Measurements from ENCODE around the gene SCAMP4.

SCAMP4 gene

GRCh38 chr19:1914826-1915341, 9.7 kb downstream of the SCAMP4 start:
- DNase-seq: no peak

GRCh38 chr19:1917146-1917545, 11.9 kb downstream of the SCAMP4 start:
- no peak for DNase-seq

GRCh38 chr19:1917926-1918325, 12.7 kb downstream of the SCAMP4 start:
- DNase-seq: no peak

DNA sequence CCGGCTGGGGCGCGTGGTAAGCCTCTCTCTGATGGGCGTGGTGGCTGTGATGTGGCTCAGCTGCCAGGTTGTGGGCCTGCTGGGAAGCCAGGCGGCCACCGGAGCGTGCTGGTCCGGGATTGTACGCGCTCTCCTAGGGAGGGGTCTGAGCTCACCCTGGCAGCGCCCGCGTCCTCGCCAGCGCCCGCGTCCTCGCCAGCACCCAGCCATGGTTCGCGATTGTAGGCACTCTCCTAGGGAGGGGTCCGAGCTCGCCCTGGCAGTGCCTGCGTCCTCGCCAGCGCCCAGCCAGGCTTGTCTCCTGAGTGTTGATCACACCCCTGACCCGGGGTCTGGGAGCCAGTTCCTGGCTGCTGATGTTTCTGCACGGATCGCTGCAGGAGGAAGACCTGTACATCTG, 13.8 kb downstream of the SCAMP4 start:
- DNase-seq: no peak

- DNase-seq: no peak
Measured at GRCh38 chr19:1920644-1921043, 15.4 kb downstream of the SCAMP4 start.

GRCh38 chr19:1921326-1921725, 16.1 kb downstream of the SCAMP4 start:
- DNase-seq: no peak

DNA sequence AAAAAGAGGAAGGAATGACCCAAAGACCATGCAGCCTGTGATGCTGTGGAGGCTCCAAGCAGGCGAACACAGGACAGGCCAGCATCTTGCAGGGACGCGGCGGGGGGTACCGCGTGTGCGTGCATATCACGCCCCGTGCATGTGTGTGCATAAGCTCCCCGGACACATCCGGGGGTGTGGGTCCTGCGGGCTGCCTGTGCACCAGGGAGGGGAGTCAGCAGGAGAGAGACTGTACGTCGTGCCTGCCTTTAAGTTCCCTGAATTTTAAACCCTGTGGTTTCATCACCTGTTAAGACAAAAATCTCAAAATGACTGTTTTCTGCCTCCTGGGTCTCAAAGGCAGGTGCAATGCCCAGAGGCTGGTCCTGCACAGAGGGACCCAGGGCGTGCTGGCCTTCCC, 16.6 kb downstream of the SCAMP4 start:
- DNase-seq: no peak

DNA sequence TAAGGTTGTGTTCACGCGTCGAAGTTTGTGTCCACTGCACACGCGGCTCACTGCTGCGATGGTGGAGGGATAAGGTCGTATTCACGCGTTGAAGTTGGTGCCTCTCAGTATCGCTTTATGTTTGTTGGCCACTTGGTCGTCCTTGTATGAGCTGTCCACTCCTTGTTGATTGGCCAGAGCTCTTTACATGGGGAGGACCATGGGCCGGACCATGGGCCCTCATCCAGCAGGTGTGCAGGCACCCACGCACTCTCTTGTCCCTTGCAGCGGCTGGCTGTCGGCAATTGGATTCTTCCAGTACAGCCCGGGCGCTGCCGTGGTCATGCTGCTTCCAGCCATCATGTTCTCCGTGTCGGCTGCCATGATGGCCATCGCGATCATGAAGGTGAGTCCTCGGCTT, 17.6 kb downstream of the SCAMP4 start:
- no peak for DNase-seq

DNA sequence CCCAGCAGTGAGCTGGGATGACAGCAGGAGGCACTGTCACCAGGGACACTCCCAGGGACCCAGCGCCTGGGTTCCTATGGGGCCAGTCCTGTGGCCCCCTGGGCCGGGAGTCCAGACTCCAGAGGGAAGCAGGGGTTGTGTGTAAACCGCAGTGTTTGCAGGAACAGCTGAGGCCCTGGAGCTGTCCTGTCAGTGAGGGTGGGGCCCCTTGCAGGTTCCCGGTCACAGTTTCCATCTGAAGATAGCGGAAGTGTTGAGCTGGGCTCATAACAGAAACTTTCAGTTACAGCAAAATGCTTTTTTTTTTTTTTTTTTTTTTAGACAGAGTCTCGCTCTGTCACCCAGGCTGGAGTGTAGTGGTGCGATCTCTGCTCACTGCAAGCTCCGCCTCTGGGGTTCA, 18.1 kb downstream of the SCAMP4 start:
- DNase-seq: peak; percentile 75

DNA sequence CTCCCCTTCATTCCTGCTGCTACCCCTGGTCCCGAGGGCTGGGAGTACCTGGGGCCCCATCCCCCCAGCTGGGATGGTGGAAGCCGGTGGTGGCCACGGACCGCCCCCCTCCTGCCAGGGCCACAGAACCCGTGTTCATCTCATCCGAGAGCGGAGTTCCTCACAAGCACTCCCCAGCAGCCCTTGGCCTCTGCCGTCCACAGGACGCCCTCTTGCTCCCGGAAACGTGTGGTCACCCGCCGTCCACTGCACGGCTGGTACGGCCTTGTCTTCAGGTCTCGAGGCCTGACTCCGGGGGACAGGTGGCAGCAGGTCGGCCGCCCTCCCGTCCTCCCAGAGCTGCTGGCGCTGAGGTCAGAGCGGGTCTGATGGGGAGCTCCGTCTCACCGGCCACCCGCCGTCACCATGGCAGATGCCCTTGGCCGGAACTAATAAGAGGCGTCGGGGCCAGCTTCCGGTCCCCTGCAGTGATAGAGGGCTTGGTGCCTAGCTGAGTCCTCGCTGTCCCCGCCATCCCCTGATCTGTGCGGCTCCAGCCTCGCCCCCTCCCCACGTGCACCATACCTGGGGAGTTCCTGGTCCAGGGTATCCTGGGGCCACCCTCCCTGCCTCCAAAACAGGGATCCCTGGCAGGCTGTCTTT, 19.2 kb downstream of the SCAMP4 start:
- DNase-seq: no peak

GRCh38 chr19:1925544-1925943, 20.3 kb downstream of the SCAMP4 start:
- DNase-seq: no peak

DNA sequence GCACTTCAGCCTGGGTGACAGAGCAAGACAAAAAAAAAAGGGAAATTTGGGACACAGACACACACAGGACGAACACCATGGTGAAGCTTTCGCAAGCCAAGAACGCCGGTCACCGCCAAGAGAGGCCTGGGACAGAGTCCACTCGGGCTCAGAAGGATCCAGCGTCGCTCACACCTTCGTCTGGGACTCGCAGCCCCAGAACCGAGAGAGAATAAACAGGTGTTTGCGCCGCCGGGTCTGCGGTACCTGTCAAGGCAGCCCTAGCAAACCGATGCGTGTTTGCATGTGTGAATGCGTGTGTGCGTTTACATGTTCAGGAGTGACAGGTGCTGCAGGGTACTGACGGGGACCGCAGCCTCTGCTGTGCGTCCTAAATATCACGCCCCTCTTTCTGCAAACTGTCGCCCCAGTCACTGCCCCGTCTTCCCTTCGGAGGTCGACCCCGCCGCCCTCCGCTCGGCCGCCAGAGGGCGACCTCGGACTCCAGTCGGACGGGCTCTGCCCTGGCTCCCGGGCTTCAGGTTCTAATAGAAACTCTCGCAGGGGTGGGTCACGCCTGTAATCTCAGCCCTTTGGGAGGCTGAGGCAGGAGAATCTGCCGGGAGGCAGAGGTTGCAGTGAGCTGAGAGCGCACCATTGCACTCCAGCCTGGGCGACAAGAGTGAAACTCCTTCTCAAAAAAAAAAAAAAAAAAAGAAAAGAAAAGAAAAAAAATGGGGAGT, 24.0 kb downstream of the SCAMP4 start:
- DNase-seq: peak; percentile 91

DNA sequence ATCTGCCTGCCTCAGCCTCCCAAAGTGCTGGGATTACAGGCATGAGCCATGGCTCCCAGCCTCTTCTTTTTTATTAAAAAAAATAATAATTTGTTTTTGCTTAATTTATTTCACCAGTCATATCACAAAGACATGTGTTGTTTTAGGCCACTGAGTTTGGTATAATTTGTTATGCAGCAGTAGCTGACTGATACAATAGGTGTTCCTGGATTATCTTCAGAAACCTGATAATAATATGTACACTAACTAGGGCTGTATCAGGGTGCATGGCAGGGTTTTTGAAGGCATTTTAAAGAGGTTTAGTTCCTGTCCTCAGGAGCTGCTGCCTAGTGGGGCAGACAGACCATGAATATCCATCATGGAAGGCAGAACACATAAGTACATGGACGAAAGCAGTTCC, 26.2 kb downstream of the SCAMP4 start:
- no peak for DNase-seq

GRCh38 chr19:1932395-1932794, 27.2 kb downstream of the SCAMP4 start:
- DNase-seq: no peak

GRCh38 chr19:1933244-1933643, 28.0 kb downstream of the SCAMP4 start:
- DNase-seq: no peak

DNA sequence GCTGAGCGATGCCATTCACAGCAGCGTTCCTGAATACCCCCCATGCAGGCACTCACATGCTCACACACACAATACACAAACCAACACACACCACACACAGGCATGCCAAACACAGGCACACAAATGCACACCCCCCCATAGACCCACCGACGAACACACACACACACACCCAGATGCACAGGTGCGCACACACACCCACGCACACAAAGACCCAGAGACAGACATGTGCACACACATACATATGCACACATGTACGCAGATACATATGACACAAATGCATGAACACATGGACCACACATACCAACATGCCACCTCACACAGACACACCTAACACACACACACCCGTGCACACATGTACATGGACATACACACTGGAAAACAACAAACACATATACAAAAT, 28.7 kb downstream of the SCAMP4 start:
- no peak for DNase-seq

DNA sequence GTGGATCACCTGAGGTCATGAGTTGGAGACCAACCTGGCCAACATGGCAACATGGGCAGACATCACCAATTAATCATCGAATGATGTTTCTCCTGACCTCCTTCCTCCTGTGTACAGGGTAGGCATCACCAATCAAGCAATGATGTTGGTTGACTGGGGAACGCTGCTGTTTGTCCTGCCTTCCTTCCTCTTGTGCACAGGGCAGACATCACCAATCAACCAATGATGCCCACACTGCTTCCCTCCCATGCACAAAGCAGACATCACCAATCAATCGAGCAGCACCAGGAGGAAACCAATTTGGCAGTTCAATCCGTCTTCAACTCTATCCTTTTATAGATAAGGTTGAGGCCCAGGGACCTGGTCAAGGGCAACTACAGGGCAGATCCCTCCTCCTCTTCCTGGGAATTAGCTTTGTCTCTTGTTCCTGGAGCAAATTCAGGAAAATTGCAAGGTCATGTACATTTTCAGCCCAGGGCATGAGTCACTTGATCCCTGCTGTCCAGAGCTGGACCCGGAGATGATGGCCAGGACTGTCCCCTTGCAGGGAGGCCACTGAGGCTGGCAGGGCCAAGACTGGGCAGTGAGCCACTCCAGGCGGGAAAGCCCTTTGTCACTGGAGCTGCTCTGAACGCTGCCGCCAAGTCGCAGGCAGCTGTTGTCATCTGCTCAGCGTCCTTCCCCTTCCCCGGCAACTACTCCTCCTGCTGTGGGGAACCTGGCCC, 30.4 kb downstream of the SCAMP4 start:
- DNase-seq: no peak

- no peak for DNase-seq
Measured at GRCh38 chr19:1936430-1936829, 31.2 kb downstream of the SCAMP4 start.

- no peak for DNase-seq
Measured at GRCh38 chr19:1936916-1937610, 31.9 kb downstream of the SCAMP4 start.

- no peak for DNase-seq
Measured at GRCh38 chr19:1938071-1938470, 32.9 kb downstream of the SCAMP4 start.

DNA sequence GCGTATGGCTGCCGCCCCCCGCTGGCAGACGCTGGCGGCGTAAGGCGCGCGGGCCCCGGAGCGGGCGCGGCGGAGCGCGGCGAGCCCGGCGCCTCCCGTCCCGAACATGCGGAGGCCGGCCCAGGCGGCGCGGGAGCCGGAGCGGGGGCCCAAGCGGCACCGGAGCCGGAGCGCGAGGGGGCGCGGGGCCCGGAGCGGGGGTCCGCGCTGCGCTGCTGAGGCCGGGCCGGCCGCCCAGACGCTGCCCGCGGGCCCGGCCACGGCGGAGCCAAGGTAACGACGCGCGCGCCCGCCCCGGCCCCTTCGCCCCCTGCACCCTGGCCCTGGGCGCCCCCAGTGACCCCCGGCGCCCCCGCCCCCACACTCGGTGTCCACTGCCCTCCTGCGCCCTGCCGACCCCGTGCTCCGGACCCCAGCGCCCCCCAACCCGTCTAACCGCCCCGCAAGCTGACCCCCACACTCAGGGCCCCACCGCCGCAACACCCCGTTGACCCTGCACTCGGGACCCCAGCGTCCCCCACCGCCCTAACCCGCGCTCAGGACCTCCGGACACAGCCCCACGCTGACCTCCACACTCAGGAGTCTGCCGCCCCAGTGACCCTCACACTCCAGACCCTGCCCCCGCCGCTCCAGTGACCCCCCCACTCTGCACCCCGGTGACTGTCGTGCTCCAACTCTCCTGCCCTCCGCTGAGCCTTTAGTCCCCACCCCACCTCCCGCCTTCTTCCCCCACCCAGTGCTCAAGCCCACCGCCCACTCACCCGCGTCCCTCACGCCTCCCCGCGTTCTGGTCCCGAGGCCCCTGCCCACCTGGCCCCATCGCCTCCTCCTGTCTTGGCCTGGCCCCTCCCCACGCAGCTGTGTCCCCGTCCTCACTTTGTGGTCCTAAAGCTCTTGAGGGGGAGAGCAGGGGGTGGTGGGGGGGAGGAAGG, 36.2 kb downstream of the SCAMP4 start, which contains the start of gene CSNK1G2:
TSS of gene CSNK1G2 (plus strand) at position 27 of the 932 bp plus-strand sequence. CDS start 28,601 bp downstream, outside the sequence.
- no peak for DNase-seq

Measured in suppressor macrophage treated with lipopolysaccharide for 4 hours (primary cell).